DND-41 (cell line): ENCODE data around the gene PTPRN.
"Not testable (repeated sequence)": the region's sequence is repeated elsewhere in the genome, so short reads cannot be mapped to it uniquely, and the experiment has no call there.

Experiments used
- ATAC-seq: fragments of 200-7000 bp; cut with Tn5 transposase; 3 replicates; pipeline ENCODE4 v1.9.1; 2021; ENCODE audit warnings: low read depth; ENCODE audit not compliant: insufficient read depth
- DNase-seq: peaks from one replicate; pipeline ENCODE4 v3.0.0-alpha.2; 2020
- H2AFZ ChIP-seq: 2 replicates; pipeline ENCODE4 v1.6.0; 2012; ENCODE audit warnings: low read depth, low read length
- H3K27ac ChIP-seq: 2 replicates; pipeline ENCODE4 v1.5.1; 2012; ENCODE audit warnings: low read length, inconsistent platforms
- H3K27me3 ChIP-seq: fragments of 200-600 bp; sonication (generic); 2 replicates; pipeline ENCODE4 v1.6.0; 2012; ENCODE audit warnings: low read length, mild to moderate bottlenecking, inconsistent platforms; ENCODE audit not compliant: insufficient read depth, poor library complexity
- H3K36me3 ChIP-seq: 2 replicates; pipeline ENCODE4 v1.5.1; 2012; ENCODE audit warnings: low read length, inconsistent platforms; ENCODE audit not compliant: insufficient read depth
- H3K4me1 ChIP-seq: 2 replicates; pipeline ENCODE4 v1.5.1; 2012; ENCODE audit warnings: mild to moderate bottlenecking, low read length; ENCODE audit not compliant: insufficient read depth
- H3K4me2 ChIP-seq: 2 replicates; pipeline ENCODE4 v1.6.0; 2012; ENCODE audit warnings: mild to moderate bottlenecking, moderate library complexity, low read length, inconsistent platforms; ENCODE audit not compliant: insufficient read depth
- H3K4me3 ChIP-seq, 2 experiments: fragments of 200-600 bp in 1 of 2; shearing (Covaris generic) in 1 of 2; 2 replicates each; pipeline ENCODE4 v1.5.1; 2012 to 2016; ENCODE audit warnings: inconsistent platforms in 2 of 2, low read length in 2 of 2, mild to moderate bottlenecking in 2 of 2, low read depth in 1 of 2, moderate library complexity in 1 of 2
- H3K79me2 ChIP-seq: 2 replicates; pipeline ENCODE4 v1.6.0; 2012; ENCODE audit warnings: low read length, inconsistent platforms; ENCODE audit not compliant: insufficient read depth
- H3K9ac ChIP-seq: 2 replicates; pipeline ENCODE4 v1.6.0; 2012; ENCODE audit warnings: low read depth, mild to moderate bottlenecking, inconsistent platforms, low read length, moderate library complexity
- H3K9me3 ChIP-seq: 2 replicates; pipeline ENCODE4 v1.5.1; 2012; ENCODE audit warnings: low read length, moderate library complexity, mild to moderate bottlenecking, inconsistent platforms; ENCODE audit not compliant: insufficient read depth, severe bottlenecking
- H4K20me1 ChIP-seq: 2 replicates; pipeline ENCODE4 v1.6.0; 2012; ENCODE audit warnings: low read length; ENCODE audit not compliant: insufficient read depth
- EZH2 ChIP-seq: IDR thresholded peaks from 3 replicates; pipeline ENCODE4 v1.6.1; 2012; ENCODE audit warnings: borderline replicate concordance, low read depth, mild to moderate bottlenecking, moderate library complexity, low read length, inconsistent platforms; ENCODE audit not compliant: severe bottlenecking
- TF ChIP-seq, protein P1 (sequence below): IDR thresholded peaks from 2 replicates; pipeline ENCODE4 v1.5.1; 2012; ENCODE audit warnings: borderline replicate concordance, low read length, moderate library complexity, mild to moderate bottlenecking; ENCODE audit not compliant: poor library complexity, severe bottlenecking; ENCODE audit errors: extremely low read depth

The PTPRN gene

DNA sequence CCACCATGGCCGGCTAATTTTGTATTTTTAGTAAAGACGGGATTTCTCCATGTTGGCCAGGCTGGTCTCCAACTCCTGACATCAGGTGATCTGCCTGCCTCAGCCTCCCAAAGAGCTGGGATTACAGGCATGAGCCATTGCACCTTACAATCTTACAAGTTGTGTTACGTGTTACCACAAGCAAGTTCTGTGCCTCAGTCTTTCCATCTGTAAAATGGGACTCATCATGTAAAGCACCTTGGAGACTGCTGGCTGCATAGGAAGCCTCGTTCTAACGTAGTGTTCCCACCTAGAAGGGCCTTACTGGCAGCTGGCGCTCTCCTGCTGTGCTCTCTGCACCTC is 20.0 kb downstream of the PTPRN start:
- H3K4me1 ChIP-seq, result peaks cover 3% of the 10 kb centered on the region
- no peak overlapping the region for H3K4me2 ChIP-seq
- H3K9me3 ChIP-seq, result no peaks in the 10 kb centered on the region
- DNase-seq (no peak), ATAC-seq (no peak)
- H3K79me2 ChIP-seq, result no peaks in the 10 kb centered on the region
- H3K36me3 ChIP-seq, result 0 out of 2 replicates have a peak, but pooled peaks cover 6% of the 10 kb centered on the region
- no peak overlapping the region for H2AFZ ChIP-seq
- H3K27me3 ChIP-seq, result peaks cover 5% of the 10 kb centered on the region
- H3K9ac ChIP-seq, result no peak overlapping the region
- H3K27ac ChIP-seq, result no peak overlapping the region
- no peak overlapping the region for H3K4me3 ChIP-seq
- no peak for TF ChIP-seq EZH2
- TF ChIP-seq, protein P1, sequence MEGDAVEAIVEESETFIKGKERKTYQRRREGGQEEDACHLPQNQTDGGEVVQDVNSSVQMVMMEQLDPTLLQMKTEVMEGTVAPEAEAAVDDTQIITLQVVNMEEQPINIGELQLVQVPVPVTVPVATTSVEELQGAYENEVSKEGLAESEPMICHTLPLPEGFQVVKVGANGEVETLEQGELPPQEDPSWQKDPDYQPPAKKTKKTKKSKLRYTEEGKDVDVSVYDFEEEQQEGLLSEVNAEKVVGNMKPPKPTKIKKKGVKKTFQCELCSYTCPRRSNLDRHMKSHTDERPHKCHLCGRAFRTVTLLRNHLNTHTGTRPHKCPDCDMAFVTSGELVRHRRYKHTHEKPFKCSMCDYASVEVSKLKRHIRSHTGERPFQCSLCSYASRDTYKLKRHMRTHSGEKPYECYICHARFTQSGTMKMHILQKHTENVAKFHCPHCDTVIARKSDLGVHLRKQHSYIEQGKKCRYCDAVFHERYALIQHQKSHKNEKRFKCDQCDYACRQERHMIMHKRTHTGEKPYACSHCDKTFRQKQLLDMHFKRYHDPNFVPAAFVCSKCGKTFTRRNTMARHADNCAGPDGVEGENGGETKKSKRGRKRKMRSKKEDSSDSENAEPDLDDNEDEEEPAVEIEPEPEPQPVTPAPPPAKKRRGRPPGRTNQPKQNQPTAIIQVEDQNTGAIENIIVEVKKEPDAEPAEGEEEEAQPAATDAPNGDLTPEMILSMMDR, result no peak
- no peaks in the 10 kb centered on the region; the same call in 1 of the 2 replicates for H4K20me1 ChIP-seq

DNA sequence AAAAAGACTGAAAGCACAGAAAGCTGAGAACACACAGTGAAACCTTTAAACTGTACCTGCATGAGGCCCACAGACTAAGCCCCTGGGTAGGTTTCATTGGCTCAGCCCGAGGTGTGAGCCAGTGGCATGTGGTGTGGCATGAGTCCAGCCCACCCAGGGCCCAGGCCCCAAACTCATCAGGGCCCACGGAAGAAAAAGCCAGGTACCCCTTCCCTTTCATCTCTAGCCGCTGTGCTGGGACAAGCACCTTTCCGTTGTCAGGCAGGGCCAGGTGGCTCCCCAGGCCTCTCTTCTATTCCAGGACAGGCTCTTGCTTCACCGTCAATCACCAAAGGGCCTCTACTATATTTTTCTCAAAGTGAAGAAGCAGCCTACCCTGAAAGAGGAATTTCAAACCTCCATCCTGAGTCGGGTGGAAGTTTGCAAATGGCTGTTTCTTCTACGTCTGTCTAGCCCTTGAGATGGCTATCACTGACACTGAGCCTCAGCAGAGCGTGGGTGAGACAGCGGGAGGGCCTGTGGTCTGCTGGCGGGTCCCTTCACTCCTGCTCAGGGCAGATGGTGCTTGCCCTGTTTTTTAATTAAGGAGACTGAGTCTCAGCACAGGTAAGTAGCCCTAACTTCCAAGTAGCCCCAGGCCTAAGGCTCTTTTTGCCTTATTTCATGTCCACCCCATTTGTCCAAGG is 21.5 kb downstream of the PTPRN start:
- no peak overlapping the region for H3K4me2 ChIP-seq
- no peak for ATAC-seq
- TF ChIP-seq EZH2, result no peak
- TF ChIP-seq, protein P1, result no peak
- no peak overlapping the region for H3K4me3 ChIP-seq
- no peaks in the 10 kb centered on the region; the same call in 1 of the 2 replicates for H4K20me1 ChIP-seq
- 0 out of 2 replicates have a peak, but pooled peaks cover 6% of the 10 kb centered on the region for H3K36me3 ChIP-seq
- H3K4me1 ChIP-seq, result no peaks in the 10 kb centered on the region
- H2AFZ ChIP-seq, result no peak overlapping the region
- H3K27ac ChIP-seq, result no peak overlapping the region
- no peak for DNase-seq
- H3K27me3 ChIP-seq, result peaks cover 5% of the 10 kb centered on the region
- no peaks in the 10 kb centered on the region for H3K79me2 ChIP-seq
- no peak overlapping the region for H3K9ac ChIP-seq
- no peaks in the 10 kb centered on the region for H3K9me3 ChIP-seq

DNA sequence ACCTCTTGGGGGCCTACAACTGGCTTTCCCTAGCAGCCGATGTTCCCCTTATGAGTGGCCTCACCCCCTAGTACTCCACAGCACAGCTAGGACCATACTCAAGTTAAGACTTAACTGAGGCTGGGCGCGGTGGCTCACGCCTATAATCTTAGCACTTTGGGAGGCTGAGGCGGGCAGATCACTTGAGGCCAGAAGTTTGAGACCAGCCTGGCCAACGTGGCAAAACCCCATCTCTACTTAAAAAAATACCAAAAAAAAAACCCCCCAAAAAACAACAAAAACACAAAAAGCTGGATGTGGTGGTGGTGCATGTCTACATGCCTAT is 22.1 kb downstream of the PTPRN start:
- H3K27ac ChIP-seq, H3K9me3 ChIP-seq, H2AFZ ChIP-seq, H3K79me2 ChIP-seq, H3K27me3 ChIP-seq, H4K20me1 ChIP-seq, H3K4me2 ChIP-seq, H3K4me3 ChIP-seq, H3K36me3 ChIP-seq, H3K9ac ChIP-seq, ATAC-seq, H3K4me1 ChIP-seq, DNase-seq: not testable (repeated sequence)

DNA sequence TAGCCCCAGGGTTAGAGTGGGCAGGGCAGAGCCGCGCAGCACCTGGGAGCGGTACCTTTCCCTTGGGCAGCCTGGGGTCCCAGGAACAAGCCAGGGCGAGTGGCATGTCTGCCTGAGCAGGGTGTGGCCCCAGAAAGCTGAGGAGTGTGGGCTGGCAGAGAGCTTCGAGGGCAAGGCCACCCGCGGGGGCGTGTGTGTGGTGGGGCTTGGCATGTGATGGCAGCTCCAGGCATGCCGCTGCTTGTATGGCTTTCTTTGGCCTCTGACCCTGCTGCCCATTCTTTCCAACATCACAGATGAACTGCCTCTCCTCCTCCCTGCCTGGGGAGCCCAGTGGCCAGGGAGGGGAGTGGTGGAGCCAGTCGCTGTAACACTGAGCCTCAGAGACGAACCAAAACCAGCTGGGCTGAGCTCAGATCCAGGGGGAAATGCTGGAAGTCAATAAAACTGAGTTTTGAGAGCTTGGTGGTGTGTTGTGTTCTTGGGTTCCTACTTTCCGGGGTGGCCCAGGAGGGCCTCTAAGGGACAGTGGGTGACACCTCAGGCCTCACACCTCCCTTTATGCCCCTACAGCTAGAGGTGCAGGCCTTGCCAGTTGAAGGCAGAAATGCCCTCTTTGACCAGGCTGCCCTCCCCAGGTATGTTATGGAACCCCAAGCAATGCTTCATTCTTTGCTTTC is 22.6 kb downstream of the PTPRN start:
- Histone ChIP-seq H4K20me1 (no peaks in the 10 kb centered on the region; the same call in 1 of the 2 replicates), H3K4me1 (no peaks in the 10 kb centered on the region), H3K79me2 (no peaks in the 10 kb centered on the region), H3K4me2 (no peak overlapping the region), H3K27me3 (no peaks in the 10 kb centered on the region), H2AFZ (no peak overlapping the region), H3K36me3 (0 out of 2 replicates have a peak, but pooled peaks cover 6% of the 10 kb centered on the region), H3K27ac (no peak overlapping the region), H3K4me3 (no peak overlapping the region), H3K9me3 (no peaks in the 10 kb centered on the region), H3K9ac (no peak overlapping the region)
- TF ChIP-seq, protein P1, result no peak
- TF ChIP-seq EZH2, result no peak
- ATAC-seq (no peak; the same call in 2 of the 3 replicates), DNase-seq (no peak)
